Fibroblast of lung (primary cell): ENCODE results near the gene RPL7A.

Experiments used
- CTCF ChIP-seq, 2 donors: IDR thresholded peaks in 1 of 2; conservative IDR thresholded peaks in 1 of 2; 1 replicate in 1 of 2; 2 replicates in 1 of 2; pipeline ENCODE4 v1.5.1; 2011 to 2012; ENCODE audit warnings: low read length in 2 of 2, control low read depth in 1 of 2, inconsistent platforms in 1 of 2, low read depth in 1 of 2, mild to moderate bottlenecking in 1 of 2
- EZH2 ChIP-seq: IDR thresholded peaks from 2 replicates; pipeline ENCODE4 v1.5.1; 2012; ENCODE audit warnings: low read length, control low read depth, mild to moderate bottlenecking; ENCODE audit errors: missing control alignments

- TF ChIP-seq CTCF (conservative IDR thresholded peaks at IDR 0.05 in 1 of 2, IDR thresholded peaks at IDR 0.05 in 1 of 2; ENCODE audit: low read depth in 1 of 2, low read length in 2 of 2) (no peak), EZH2 (no peak)
Measured at GRCh38 chr9:133393399-133393798, 45.4 kb downstream of the RPL7A start.
